Uterus (tissue), 4 donors: ENCODE results near the gene MBD1. TPM values are rescaled to one million over a fixed set of nuclear protein-coding genes. Genes with fewer than 3 reads are reported as not detected.

Experiments
- DNase-seq, 2 donors: peaks; one replicate each; pipeline ENCODE4 v3.0.0-alpha.2; 2019 to 2020
- H3K27ac ChIP-seq, 2 donors: fragments of 200-600 bp; sonication (generic); 1 replicate in 1 of 2; 2 replicates in 1 of 2; pipeline ENCODE4 v1.5.1; 2016 to 2018
- H3K27me3 ChIP-seq, 2 donors: fragments of 200-600 bp; sonication (generic); one replicate each; pipeline ENCODE4 v1.5.1; 2018 to 2019; ENCODE audit warnings: control low read depth in 1 of 2
- H3K36me3 ChIP-seq, 2 donors: fragments of 200-600 bp; sonication (generic); one replicate each; pipeline ENCODE4 v1.5.1; 2019; ENCODE audit warnings: control low read depth in 1 of 2
- H3K4me1 ChIP-seq, 2 donors: fragments of 200-600 bp; sonication (generic); one replicate each; pipeline ENCODE4 v1.5.1; 2018 to 2019; ENCODE audit warnings: control low read depth in 1 of 2
- H3K4me3 ChIP-seq, 2 donors: fragments of 200-600 bp; sonication (generic); 1 replicate in 1 of 2; 2 replicates in 1 of 2; pipeline ENCODE4 v1.5.1; 2018 to 2019; ENCODE audit warnings: mild to moderate bottlenecking in 1 of 2
- H3K9me3 ChIP-seq, 2 donors: fragments of 200-600 bp; sonication (generic); one replicate each; pipeline ENCODE4 v1.5.1; 2019; ENCODE audit warnings: control low read depth in 1 of 2
- POLR2A ChIP-seq, 2 donors: fragments of 450-650 bp; IDR thresholded peaks; one replicate each; pipeline ENCODE4 v1.6.1; 2016; ENCODE audit warnings: antibody characterized with exemption in 2 of 2, mild to moderate bottlenecking in 1 of 2, moderate library complexity in 1 of 2
- intact Hi-C: fragments of 100-400 bp; cut with DNase I; formaldehyde crosslinking; loops from one replicate; pipeline ENCODE4 v1.15.1; 2023; ENCODE audit warnings: low total_unique reads
- total RNA-seq, 4 donors: library from RNA; depleted of rRNA in 3 of 4; stranded (reverse); fragments of >200 nt in 3 of 4; gene quantifications; one replicate each; pipeline versions ENCODE4 v1.1.0 to v1.2.4, GENCODE V29; 2014 to 2023
- TF ChIP-seq, protein P1 (sequence below), 4 experiments: fragments of 200-600 bp in 2 of 4; fragments of 450-650 bp in 2 of 4; sonication (generic) in 2 of 4; IDR thresholded peaks; one replicate each; pipeline ENCODE4 v1.5.1; 2016 to 2019; ENCODE audit warnings: antibody characterized with exemption in 4 of 4, mild to moderate bottlenecking in 2 of 4, moderate library complexity in 1 of 4
- donor health status: DM: yes; HTN: yes; CAD: no.

Gene MBD1
- total RNA-seq, 4 donors from 2014 or later: 20.3 to 82.2 (median 52.7) TPM

DNA sequence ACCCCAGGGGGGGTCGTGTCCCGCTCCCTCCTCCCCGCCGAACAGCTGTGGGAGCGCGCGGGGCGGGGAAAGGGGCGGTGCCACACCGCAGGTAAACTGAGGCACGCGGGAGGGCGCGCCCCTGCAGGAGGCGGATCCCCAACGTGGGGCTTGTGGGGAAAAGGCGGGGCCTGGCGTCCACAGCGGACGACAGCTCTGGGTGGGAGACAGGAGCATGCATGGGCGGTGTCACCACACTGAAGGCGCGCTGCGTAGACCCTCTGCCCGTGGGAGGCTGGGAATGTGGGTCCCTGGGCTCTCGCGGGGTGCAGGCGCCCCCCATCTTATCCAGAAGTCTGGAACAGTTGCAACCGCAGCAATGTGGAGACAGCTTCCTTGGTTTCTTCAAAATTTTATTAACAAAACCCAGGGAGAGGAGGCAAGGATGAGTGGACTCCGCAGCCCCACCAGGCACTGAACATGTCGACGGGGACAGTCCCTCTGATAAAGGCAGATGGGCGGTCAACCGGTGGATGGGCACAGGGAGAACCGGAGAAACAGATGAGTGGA lies 723 bp upstream of the MBD1 start:
- Histone ChIP-seq H3K36me3 (no peaks in the 10 kb centered on the region), H3K4me1 (peaks cover 4 to 7% of the 10 kb centered on the region in 2 donors), H3K27ac (peak overlapping the region; percentile 94 to 96), H3K4me3 (peak overlapping the region; percentile 69 to 98), H3K27me3 (no peaks in the 10 kb centered on the region), H3K9me3 (no peaks in the 10 kb centered on the region)
- no peak for DNase-seq
- intact Hi-C loops: no loop called here
- no peak for TF ChIP-seq POLR2A (IDR thresholded peaks at IDR 0.05)
- TF ChIP-seq, protein P1, sequence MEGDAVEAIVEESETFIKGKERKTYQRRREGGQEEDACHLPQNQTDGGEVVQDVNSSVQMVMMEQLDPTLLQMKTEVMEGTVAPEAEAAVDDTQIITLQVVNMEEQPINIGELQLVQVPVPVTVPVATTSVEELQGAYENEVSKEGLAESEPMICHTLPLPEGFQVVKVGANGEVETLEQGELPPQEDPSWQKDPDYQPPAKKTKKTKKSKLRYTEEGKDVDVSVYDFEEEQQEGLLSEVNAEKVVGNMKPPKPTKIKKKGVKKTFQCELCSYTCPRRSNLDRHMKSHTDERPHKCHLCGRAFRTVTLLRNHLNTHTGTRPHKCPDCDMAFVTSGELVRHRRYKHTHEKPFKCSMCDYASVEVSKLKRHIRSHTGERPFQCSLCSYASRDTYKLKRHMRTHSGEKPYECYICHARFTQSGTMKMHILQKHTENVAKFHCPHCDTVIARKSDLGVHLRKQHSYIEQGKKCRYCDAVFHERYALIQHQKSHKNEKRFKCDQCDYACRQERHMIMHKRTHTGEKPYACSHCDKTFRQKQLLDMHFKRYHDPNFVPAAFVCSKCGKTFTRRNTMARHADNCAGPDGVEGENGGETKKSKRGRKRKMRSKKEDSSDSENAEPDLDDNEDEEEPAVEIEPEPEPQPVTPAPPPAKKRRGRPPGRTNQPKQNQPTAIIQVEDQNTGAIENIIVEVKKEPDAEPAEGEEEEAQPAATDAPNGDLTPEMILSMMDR (IDR thresholded peaks at IDR 0.05): no peak

DNA sequence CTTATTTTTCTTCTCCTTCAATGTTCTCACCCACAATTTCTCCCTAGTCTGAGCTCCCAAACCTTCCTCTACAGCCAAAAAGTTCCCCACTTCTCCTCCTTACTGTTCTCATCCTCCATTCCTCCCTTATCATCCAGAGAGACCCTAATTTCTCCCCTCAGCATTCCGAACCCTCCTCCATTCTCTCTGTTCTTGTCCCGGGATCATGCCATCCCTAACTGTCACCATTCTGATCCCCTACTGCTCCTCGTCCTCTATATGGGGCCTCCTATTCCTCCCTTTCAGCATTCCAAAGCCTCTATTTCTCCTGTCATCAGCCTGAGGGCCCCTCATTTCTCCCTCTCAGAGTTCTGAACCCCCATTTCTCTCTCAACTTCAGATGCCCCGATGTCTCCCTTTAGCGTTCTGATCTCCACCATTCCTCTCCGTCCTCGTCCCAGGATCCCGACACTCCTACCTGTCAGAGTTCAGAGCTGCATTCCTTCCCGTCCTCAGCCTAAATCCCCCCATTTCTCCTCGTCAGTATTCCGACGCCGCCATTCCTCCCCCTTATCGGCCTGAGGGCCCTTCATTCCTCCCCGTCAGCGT lies 522 bp downstream of the MBD1 start:
- DNase-seq: no peak
- peaks cover 4 to 7% of the 10 kb centered on the region in 2 donors for H3K4me1 ChIP-seq
- H3K9me3 ChIP-seq: no peaks in the 10 kb centered on the region
- peak overlapping the region; percentile 69 to 98 for H3K4me3 ChIP-seq
- no peaks in the 10 kb centered on the region for H3K27me3 ChIP-seq
- no peak for TF ChIP-seq POLR2A (IDR thresholded peaks at IDR 0.05)
- TF ChIP-seq, protein P1 (IDR thresholded peaks at IDR 0.05): no peak
- H3K36me3 ChIP-seq: no peaks in the 10 kb centered on the region
- H3K27ac ChIP-seq: peak overlapping the region; percentile 94 to 96
- intact Hi-C loops: no loop called here

DNA sequence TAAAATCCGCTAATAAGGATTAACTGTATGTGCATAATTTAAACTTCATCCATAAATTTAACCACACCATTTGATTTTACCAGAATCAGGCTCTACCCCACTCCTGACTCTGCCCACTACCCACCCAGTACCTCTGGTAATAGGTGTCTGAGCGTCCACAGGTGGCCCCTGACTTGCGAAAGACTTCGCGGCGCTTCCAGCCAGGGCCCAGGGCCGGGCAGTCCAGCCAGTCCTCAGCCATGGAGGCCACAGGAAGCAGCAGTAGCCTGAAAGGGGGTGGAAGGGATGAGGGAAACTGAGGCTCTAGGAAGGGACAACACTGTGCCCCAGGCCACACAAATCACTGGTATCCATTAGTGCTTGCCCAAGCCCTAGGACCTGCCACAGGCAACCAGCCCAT lies 1.6 kb downstream of the MBD1 start:
- DNase-seq: no peak
- H3K4me3 ChIP-seq: no peak overlapping the region
- H3K27ac ChIP-seq: no peak overlapping the region
- peaks cover 4 to 7% of the 10 kb centered on the region in 2 donors for H3K4me1 ChIP-seq
- intact Hi-C loops: no loop called here
- H3K36me3 ChIP-seq: no peaks in the 10 kb centered on the region
- no peaks in the 10 kb centered on the region for H3K27me3 ChIP-seq
- no peaks in the 10 kb centered on the region for H3K9me3 ChIP-seq
- TF ChIP-seq, protein P1 (IDR thresholded peaks at IDR 0.05): no peak
- no peak for TF ChIP-seq POLR2A (IDR thresholded peaks at IDR 0.05)

GRCh38 chr18:50277942-50278341 lies 3.4 kb downstream of the MBD1 start:
- TF ChIP-seq, protein P1 (IDR thresholded peaks at IDR 0.05): no peak
- TF ChIP-seq POLR2A (IDR thresholded peaks at IDR 0.05): no peak
- intact Hi-C loops: no loop called here
- H3K9me3 ChIP-seq: no peaks in the 10 kb centered on the region
- peaks cover 4 to 7% of the 10 kb centered on the region in 2 donors for H3K4me1 ChIP-seq
- no peaks in the 10 kb centered on the region for H3K27me3 ChIP-seq
- H3K4me3 ChIP-seq: no peak overlapping the region
- DNase-seq: no peak
- no peak overlapping the region for H3K27ac ChIP-seq
- H3K36me3 ChIP-seq: no peaks in the 10 kb centered on the region

- Histone ChIP-seq H3K4me3 (no peak overlapping the region), H3K27ac (no peak overlapping the region), H3K36me3 (no peaks in the 10 kb centered on the region), H3K4me1 (peaks cover 0 to 7% of the 10 kb centered on the region in 2 donors), H3K27me3 (no peaks in the 10 kb centered on the region), H3K9me3 (no peaks in the 10 kb centered on the region)
- TF ChIP-seq, protein P1 (IDR thresholded peaks at IDR 0.05): no peak
- TF ChIP-seq POLR2A (IDR thresholded peaks at IDR 0.05): no peak
- intact Hi-C loops: no loop called here
- no peak for DNase-seq
These were observed 4.9 kb downstream of the MBD1 start for GRCh38 chr18:50276452-50276851.
